ENCODE data around the gene RANBP10.

The RANBP10 gene

GRCh38 chr16:67683767-67684166, 122.6 kb downstream of the RANBP10 start:
- no peaks in the 10 kb centered on the region for H3K4me1 ChIP-seq (ENCODE audit: control extremely low read depth in 1 of 4, control insufficient read depth in 4 of 4, insufficient read depth in 4 of 4, low read length in 3 of 4)
- CTCF ChIA-PET, result interaction anchor here (0.7 to 3.9 kb wide), 3 partner anchors 11 to 181 kb away, joined by 3 to 15 read pairs (median 3); no protein-coding TSS in a partner anchor
- no peak overlapping the region for H3K27ac ChIP-seq (ENCODE audit: insufficient read depth in 1 of 2, low read depth in 1 of 2, low read length in 2 of 2, poor library complexity in 1 of 2, severe bottlenecking in 2 of 2)
- no CpG with 5 or more reads among the region's 4 CpGs for WGBS (ENCODE audit: insufficient coverage)
- H3K27me3 ChIP-seq (replicated peaks in 2 of 5; ENCODE audit: control insufficient read depth in 4 of 5, insufficient read depth in 5 of 5, low read length in 4 of 5), result no peaks in the 10 kb centered on the region
- DNase-seq, result no peak
- POLR2A ChIA-PET, result no interaction called here
- peaks cover 6 to 32% (median 25%) of the 10 kb centered on the region in 4 experiments for H3K36me3 ChIP-seq (ENCODE audit: control insufficient read depth in 4 of 4, insufficient read depth in 4 of 4, low read length in 3 of 4)
- H3K4me3 ChIP-seq (ENCODE audit: control insufficient read depth in 1 of 7, extremely low read depth in 1 of 7, insufficient read depth in 4 of 7, low read depth in 2 of 7, low read length in 6 of 7), result no peak overlapping the region
- no peaks in the 10 kb centered on the region for H3K9me3 ChIP-seq (ENCODE audit: control extremely low read depth in 1 of 5, control insufficient read depth in 4 of 5, insufficient read depth in 2 of 5, low read depth in 1 of 5, low read length in 4 of 5)

- Histone ChIP-seq H3K9me3 (ENCODE audit: control extremely low read depth in 1 of 5, control insufficient read depth in 4 of 5, insufficient read depth in 2 of 5, low read depth in 1 of 5, low read length in 4 of 5) (no peaks in the 10 kb centered on the region), H3K27me3 (replicated peaks in 2 of 5; ENCODE audit: control insufficient read depth in 4 of 5, insufficient read depth in 5 of 5, low read length in 4 of 5) (no peaks in the 10 kb centered on the region), H3K4me1 (ENCODE audit: control extremely low read depth in 1 of 4, control insufficient read depth in 4 of 4, insufficient read depth in 4 of 4, low read length in 3 of 4) (peaks cover 0 to 3% (median 1%) of the 10 kb centered on the region in 4 experiments), H3K27ac (ENCODE audit: insufficient read depth in 1 of 2, low read depth in 1 of 2, low read length in 2 of 2, poor library complexity in 1 of 2, severe bottlenecking in 2 of 2) (no peak overlapping the region), H3K4me3 (ENCODE audit: control insufficient read depth in 1 of 7, extremely low read depth in 1 of 7, insufficient read depth in 4 of 7, low read depth in 2 of 7, low read length in 6 of 7) (no peak overlapping the region), H3K36me3 (ENCODE audit: control insufficient read depth in 4 of 4, insufficient read depth in 4 of 4, low read length in 3 of 4) (peaks cover 6 to 33% (median 22%) of the 10 kb centered on the region in 4 experiments)
- 100% methylated on average over 4 of the region's 10 CpGs for WGBS (ENCODE audit: insufficient coverage)
- DNase-seq, result no peak
- POLR2A ChIA-PET, result no interaction called here
- CTCF ChIA-PET, result interaction anchor here (1.4 to 3.9 kb wide), 3 partner anchors 7 to 187 kb away, joined by 3 to 15 read pairs (median 6); no protein-coding TSS in a partner anchor
These were observed 126.1 kb downstream of the RANBP10 start for GRCh38 chr16:67679935-67680897.

- ChIA-PET CTCF (interaction anchor here (1.0 to 1.2 kb wide), 2 partner anchors 138 to 162 kb away, joined by 3 read pairs; no protein-coding TSS in a partner anchor), POLR2A (interaction anchor here (0.6 kb wide), 1 partner anchor 616 kb away, joined by 3 read pairs; no protein-coding TSS in a partner anchor)
- 97% methylated on average over 10 of the region's 12 CpGs for WGBS (ENCODE audit: insufficient coverage)
- Histone ChIP-seq H3K9me3 (ENCODE audit: control extremely low read depth in 1 of 5, control insufficient read depth in 4 of 5, insufficient read depth in 2 of 5, low read depth in 1 of 5, low read length in 4 of 5) (no peaks in the 10 kb centered on the region), H3K4me1 (ENCODE audit: control extremely low read depth in 1 of 4, control insufficient read depth in 4 of 4, insufficient read depth in 4 of 4, low read length in 3 of 4) (peaks cover 3 to 14% (median 13%) of the 10 kb centered on the region in 4 experiments), H3K36me3 (ENCODE audit: control insufficient read depth in 4 of 4, insufficient read depth in 4 of 4, low read length in 3 of 4) (peaks cover 6 to 21% (median 13%) of the 10 kb centered on the region in 4 experiments), H3K27ac (ENCODE audit: insufficient read depth in 1 of 2, low read depth in 1 of 2, low read length in 2 of 2, poor library complexity in 1 of 2, severe bottlenecking in 2 of 2) (no peak overlapping the region), H3K4me3 (ENCODE audit: control insufficient read depth in 1 of 7, extremely low read depth in 1 of 7, insufficient read depth in 4 of 7, low read depth in 2 of 7, low read length in 6 of 7) (no peak overlapping the region), H3K27me3 (replicated peaks in 2 of 5; ENCODE audit: control insufficient read depth in 4 of 5, insufficient read depth in 5 of 5, low read length in 4 of 5) (no peaks in the 10 kb centered on the region)
- no peak for DNase-seq
These were observed 127.9 kb downstream of the RANBP10 start for GRCh38 chr16:67678354-67679023.

- no peak overlapping the region for H3K4me3 ChIP-seq (ENCODE audit: control insufficient read depth in 1 of 7, extremely low read depth in 1 of 7, insufficient read depth in 4 of 7, low read depth in 2 of 7, low read length in 6 of 7)
- no peaks in the 10 kb centered on the region for H3K9me3 ChIP-seq (ENCODE audit: control extremely low read depth in 1 of 5, control insufficient read depth in 4 of 5, insufficient read depth in 2 of 5, low read depth in 1 of 5, low read length in 4 of 5)
- H3K27me3 ChIP-seq (replicated peaks in 2 of 5; ENCODE audit: control insufficient read depth in 4 of 5, insufficient read depth in 5 of 5, low read length in 4 of 5), result no peaks in the 10 kb centered on the region
- no peak overlapping the region for H3K27ac ChIP-seq (ENCODE audit: insufficient read depth in 1 of 2, low read depth in 1 of 2, low read length in 2 of 2, poor library complexity in 1 of 2, severe bottlenecking in 2 of 2)
- ChIA-PET POLR2A (interaction anchor here (0.6 kb wide), 1 partner anchor 617 kb away, joined by 3 read pairs; no protein-coding TSS in a partner anchor), CTCF (interaction anchor here (1.1 to 1.2 kb wide), 2 partner anchors 9 to 161 kb away, joined by 3 read pairs; no protein-coding TSS in a partner anchor)
- peaks cover 4 to 16% (median 10%) of the 10 kb centered on the region in 4 experiments for H3K36me3 ChIP-seq (ENCODE audit: control insufficient read depth in 4 of 4, insufficient read depth in 4 of 4, low read length in 3 of 4)
- WGBS (ENCODE audit: insufficient coverage), result no CpG with 5 or more reads among the region's 1 CpG
- peaks cover 6 to 21% (median 20%) of the 10 kb centered on the region in 4 experiments for H3K4me1 ChIP-seq (ENCODE audit: control extremely low read depth in 1 of 4, control insufficient read depth in 4 of 4, insufficient read depth in 4 of 4, low read length in 3 of 4)
- no peak for DNase-seq
These were observed 128.6 kb downstream of the RANBP10 start for GRCh38 chr16:67677712-67678111.

- ChIA-PET POLR2A (interaction anchor here (0.6 kb wide), 1 partner anchor 606 kb away, joined by 3 read pairs; no protein-coding TSS in a partner anchor), CTCF (interaction anchor here (0.8 to 1.1 kb wide), 2 partner anchors 9 to 138 kb away, joined by 3 to 5 read pairs; no protein-coding TSS in a partner anchor)
- H3K4me3 ChIP-seq (ENCODE audit: control insufficient read depth in 1 of 7, extremely low read depth in 1 of 7, insufficient read depth in 4 of 7, low read depth in 2 of 7, low read length in 6 of 7), result no peak overlapping the region
- peaks cover 0 to 16% (median 9%) of the 10 kb centered on the region in 4 experiments for H3K36me3 ChIP-seq (ENCODE audit: control insufficient read depth in 4 of 4, insufficient read depth in 4 of 4, low read length in 3 of 4)
- peaks cover 6 to 23% (median 20%) of the 10 kb centered on the region in 4 experiments for H3K4me1 ChIP-seq (ENCODE audit: control extremely low read depth in 1 of 4, control insufficient read depth in 4 of 4, insufficient read depth in 4 of 4, low read length in 3 of 4)
- no peaks in the 10 kb centered on the region for H3K27me3 ChIP-seq (replicated peaks in 2 of 5; ENCODE audit: control insufficient read depth in 4 of 5, insufficient read depth in 5 of 5, low read length in 4 of 5)
- H3K27ac ChIP-seq (ENCODE audit: insufficient read depth in 1 of 2, low read depth in 1 of 2, low read length in 2 of 2, poor library complexity in 1 of 2, severe bottlenecking in 2 of 2), result no peak overlapping the region
- 98% methylated on average over 7 of the region's 8 CpGs for WGBS (ENCODE audit: insufficient coverage)
- H3K9me3 ChIP-seq (ENCODE audit: control extremely low read depth in 1 of 5, control insufficient read depth in 4 of 5, insufficient read depth in 2 of 5, low read depth in 1 of 5, low read length in 4 of 5), result no peaks in the 10 kb centered on the region
- DNase-seq, result no peak
These were observed 129.4 kb downstream of the RANBP10 start for GRCh38 chr16:67676939-67677338.

- H3K36me3 ChIP-seq (ENCODE audit: control insufficient read depth in 4 of 4, insufficient read depth in 4 of 4, low read length in 3 of 4), result peaks cover 0 to 16% (median 9%) of the 10 kb centered on the region in 4 experiments
- no peak overlapping the region for H3K27ac ChIP-seq (ENCODE audit: insufficient read depth in 1 of 2, low read depth in 1 of 2, low read length in 2 of 2, poor library complexity in 1 of 2, severe bottlenecking in 2 of 2)
- DNase-seq, result no peak
- peaks cover 6 to 23% (median 20%) of the 10 kb centered on the region in 4 experiments for H3K4me1 ChIP-seq (ENCODE audit: control extremely low read depth in 1 of 4, control insufficient read depth in 4 of 4, insufficient read depth in 4 of 4, low read length in 3 of 4)
- H3K4me3 ChIP-seq (ENCODE audit: control insufficient read depth in 1 of 7, extremely low read depth in 1 of 7, insufficient read depth in 4 of 7, low read depth in 2 of 7, low read length in 6 of 7), result no peak overlapping the region
- WGBS (ENCODE audit: insufficient coverage), result 96% methylated on average over 3 of the region's 4 CpGs
- no peaks in the 10 kb centered on the region for H3K27me3 ChIP-seq (replicated peaks in 2 of 5; ENCODE audit: control insufficient read depth in 4 of 5, insufficient read depth in 5 of 5, low read length in 4 of 5)
- POLR2A ChIA-PET, result interaction anchor here (0.6 kb wide), 1 partner anchor 605 kb away, joined by 3 read pairs; no protein-coding TSS in a partner anchor
- no peaks in the 10 kb centered on the region for H3K9me3 ChIP-seq (ENCODE audit: control extremely low read depth in 1 of 5, control insufficient read depth in 4 of 5, insufficient read depth in 2 of 5, low read depth in 1 of 5, low read length in 4 of 5)
- CTCF ChIA-PET, result interaction anchor here (0.8 to 1.1 kb wide), 2 partner anchors 8 to 138 kb away, joined by 3 to 5 read pairs; no protein-coding TSS in a partner anchor
These were observed 129.8 kb downstream of the RANBP10 start for GRCh38 chr16:67676516-67676915.

All from common myeloid progenitor, CD34-positive (primary cell).